Caco-2 (cell line): ENCODE results near the gene SEZ6L. TPM values are rescaled to one million over a fixed set of nuclear protein-coding genes. Genes with fewer than 3 reads are reported as not detected.

Experiments used
- BruUV-seq: library from RNA; stranded (reverse); fragments of 400-500 nt; replicated peaks from 2 replicates; lab custom pipeline; 2021; lab: Mats Ljungman, UMichigan
- CTCF ChIA-PET: fragments of 300-600 bp; sonication (Branson Sonifier 250); formaldehyde crosslinking; loops from one replicate; lab custom pipeline; 2022; ENCODE audit warnings: antibody characterized with exemption; lab: Charles Lee
- POLR2A ChIA-PET: fragments of 300-600 bp; sonication (Branson Sonifier 250); formaldehyde crosslinking; loops from one replicate; lab custom pipeline; 2022; ENCODE audit warnings: antibody characterized with exemption; lab: Charles Lee
- DNase-seq, 2 experiments: peaks; one replicate each; pipeline versions ENCODE4 v3.0.0 to v3.0.0-alpha.2; 2020 to 2022
- H3K27me3 ChIP-seq: replicated peaks from 2 replicates; pipeline ENCODE4 v1.6.0; 2011; ENCODE audit warnings: low read length; ENCODE audit not compliant: control insufficient read depth, insufficient read depth
- H3K36me3 ChIP-seq: 2 replicates; pipeline ENCODE4 v1.5.1; 2011; ENCODE audit warnings: low read length; ENCODE audit not compliant: control insufficient read depth, insufficient read depth
- H3K4me1 ChIP-seq: fragments of 250-450 bp; sonication (Bioruptor Pico); 2 replicates; pipeline ENCODE4 v1.5.1; 2020; ENCODE audit warnings: mild to moderate bottlenecking
- H3K4me3 ChIP-seq: 2 replicates; pipeline ENCODE4 v1.5.1; 2011; ENCODE audit warnings: low read depth, mild to moderate bottlenecking, control low read depth, low read length
- H3K9me3 ChIP-seq: fragments of 250-450 bp; sonication (Bioruptor Pico); 2 replicates; pipeline ENCODE4 v1.5.1; 2020; ENCODE audit warnings: mild to moderate bottlenecking, moderate library complexity
- H3K27ac Mint-ChIP-seq: one replicate; pipeline ENCODE4 v1.8.0; 2022; ENCODE audit warnings: mixed read lengths; ENCODE audit not compliant: unreplicated experiment
- H3K27me3 Mint-ChIP-seq: one replicate; pipeline ENCODE4 v1.8.0; 2022; ENCODE audit warnings: mixed read lengths; ENCODE audit not compliant: insufficient read depth, unreplicated experiment
- H3K36me3 Mint-ChIP-seq: one replicate; pipeline ENCODE4 v1.8.0; 2022; ENCODE audit warnings: mild to moderate bottlenecking, mixed read lengths; ENCODE audit not compliant: insufficient read depth, unreplicated experiment
- H3K4me1 Mint-ChIP-seq: one replicate; pipeline ENCODE4 v1.8.0; 2022; ENCODE audit warnings: low read depth, mixed read lengths; ENCODE audit not compliant: unreplicated experiment
- H3K4me3 Mint-ChIP-seq: one replicate; pipeline ENCODE4 v1.8.0; 2022; ENCODE audit warnings: mild to moderate bottlenecking, moderate library complexity, mixed read lengths; ENCODE audit not compliant: unreplicated experiment
- H3K9me3 Mint-ChIP-seq: one replicate; pipeline ENCODE4 v1.8.0; 2022; ENCODE audit warnings: mixed read lengths; ENCODE audit not compliant: unreplicated experiment
- intact Hi-C: fragments of 100-400 bp; cut with micrococcal nuclease; formaldehyde crosslinking; loops from one replicate; pipeline ENCODE4 v1.10.0; 2022; ENCODE audit not compliant: unreplicated experiment
- total RNA-seq: library from RNA; stranded (reverse); gene quantifications from 2 replicates; pipeline ENCODE4 v1.2.3, GENCODE V29; 2022
- TF ChIP-seq, protein P1 (sequence below), 2 experiments: fragments of 200-600 bp in 1 of 2; IDR thresholded peaks; 1 replicate in 1 of 2; 2 replicates in 1 of 2; pipeline versions ENCODE4 v1.5.1 to v1.8.0; 2011 to 2022; ENCODE audit warnings: antibody characterized with exemption in 1 of 2, control low read depth in 1 of 2, inconsistent platforms in 1 of 2, low read depth in 1 of 2, low read length in 1 of 2, mild to moderate bottlenecking in 1 of 2, moderate library complexity in 1 of 2; ENCODE audit not compliant: insufficient read depth in 1 of 2, severe bottlenecking in 1 of 2, unreplicated experiment in 1 of 2

The SEZ6L gene
- total RNA-seq, 1 experiment from 2014 or later = not detected

GRCh38 chr22:26170795-26171580, 1.7 kb downstream of the SEZ6L start:
- H3K4me3 Mint-ChIP-seq = no peak overlapping the region
- TF ChIP-seq, protein P1, sequence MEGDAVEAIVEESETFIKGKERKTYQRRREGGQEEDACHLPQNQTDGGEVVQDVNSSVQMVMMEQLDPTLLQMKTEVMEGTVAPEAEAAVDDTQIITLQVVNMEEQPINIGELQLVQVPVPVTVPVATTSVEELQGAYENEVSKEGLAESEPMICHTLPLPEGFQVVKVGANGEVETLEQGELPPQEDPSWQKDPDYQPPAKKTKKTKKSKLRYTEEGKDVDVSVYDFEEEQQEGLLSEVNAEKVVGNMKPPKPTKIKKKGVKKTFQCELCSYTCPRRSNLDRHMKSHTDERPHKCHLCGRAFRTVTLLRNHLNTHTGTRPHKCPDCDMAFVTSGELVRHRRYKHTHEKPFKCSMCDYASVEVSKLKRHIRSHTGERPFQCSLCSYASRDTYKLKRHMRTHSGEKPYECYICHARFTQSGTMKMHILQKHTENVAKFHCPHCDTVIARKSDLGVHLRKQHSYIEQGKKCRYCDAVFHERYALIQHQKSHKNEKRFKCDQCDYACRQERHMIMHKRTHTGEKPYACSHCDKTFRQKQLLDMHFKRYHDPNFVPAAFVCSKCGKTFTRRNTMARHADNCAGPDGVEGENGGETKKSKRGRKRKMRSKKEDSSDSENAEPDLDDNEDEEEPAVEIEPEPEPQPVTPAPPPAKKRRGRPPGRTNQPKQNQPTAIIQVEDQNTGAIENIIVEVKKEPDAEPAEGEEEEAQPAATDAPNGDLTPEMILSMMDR (IDR thresholded peaks at IDR 0.05; ENCODE audit: insufficient read depth in 1 of 2, low read depth in 1 of 2, low read length in 1 of 2, severe bottlenecking in 1 of 2, unreplicated experiment in 1 of 2) = no peak
- no peaks in the 10 kb centered on the region for H3K36me3 Mint-ChIP-seq
- peaks cover 9% of the 10 kb centered on the region for H3K27me3 Mint-ChIP-seq
- no peaks in the 10 kb centered on the region for H3K9me3 Mint-ChIP-seq
- Histone ChIP-seq H3K4me1 (no peaks in the 10 kb centered on the region), H3K36me3 (no peaks in the 10 kb centered on the region), H3K4me3 (no peak overlapping the region), H3K27me3 (no peaks in the 10 kb centered on the region; the same call in 1 of the 2 replicates), H3K9me3 (no peaks in the 10 kb centered on the region)
- CTCF ChIA-PET = interaction anchor here (0.9 kb wide), 1 partner anchor 160 kb away, joined by 3 read pairs; no protein-coding TSS in a partner anchor
- no TSS peak for BruUV-seq
- POLR2A ChIA-PET = no interaction called here
- intact Hi-C loops = loop anchor here (5.0 kb wide), 1 partner anchor 161 kb away; no protein-coding TSS in a partner anchor
- no peaks in the 10 kb centered on the region for H3K4me1 Mint-ChIP-seq
- peak in 1 of 2 experiments; percentile 23 for DNase-seq
- H3K27ac Mint-ChIP-seq = no peak overlapping the region

- no peak overlapping the region for H3K4me3 ChIP-seq
- Mint-ChIP-seq H3K27me3 (peaks cover 9% of the 10 kb centered on the region), H3K4me1 (no peaks in the 10 kb centered on the region), H3K4me3 (no peak overlapping the region), H3K27ac (no peak overlapping the region), H3K9me3 (no peaks in the 10 kb centered on the region), H3K36me3 (no peaks in the 10 kb centered on the region)
- DNase-seq = peak; percentile 67 to 68
- H3K27me3 ChIP-seq = no peaks in the 10 kb centered on the region; the same call in 1 of the 2 replicates
- no peaks in the 10 kb centered on the region for H3K9me3 ChIP-seq
- intact Hi-C loops = loop anchor here (5.0 kb wide), 1 partner anchor 160 kb away; no protein-coding TSS in a partner anchor
- no TSS peak for BruUV-seq
- H3K36me3 ChIP-seq = no peaks in the 10 kb centered on the region
- H3K4me1 ChIP-seq = no peaks in the 10 kb centered on the region
- ChIA-PET POLR2A (no interaction called here), CTCF (interaction anchor here (0.6 to 1.5 kb wide), 11 partner anchors 9 to 795 kb away, joined by 3 to 13 read pairs (median 4); no protein-coding TSS in a partner anchor)
- TF ChIP-seq, protein P1 (IDR thresholded peaks at IDR 0.05; ENCODE audit: insufficient read depth in 1 of 2, low read depth in 1 of 2, low read length in 1 of 2, severe bottlenecking in 1 of 2, unreplicated experiment in 1 of 2) = peak; percentile 67 to 84
Observed at GRCh38 chr22:26172389-26172990, 3.2 kb downstream of the SEZ6L start.

DNA sequence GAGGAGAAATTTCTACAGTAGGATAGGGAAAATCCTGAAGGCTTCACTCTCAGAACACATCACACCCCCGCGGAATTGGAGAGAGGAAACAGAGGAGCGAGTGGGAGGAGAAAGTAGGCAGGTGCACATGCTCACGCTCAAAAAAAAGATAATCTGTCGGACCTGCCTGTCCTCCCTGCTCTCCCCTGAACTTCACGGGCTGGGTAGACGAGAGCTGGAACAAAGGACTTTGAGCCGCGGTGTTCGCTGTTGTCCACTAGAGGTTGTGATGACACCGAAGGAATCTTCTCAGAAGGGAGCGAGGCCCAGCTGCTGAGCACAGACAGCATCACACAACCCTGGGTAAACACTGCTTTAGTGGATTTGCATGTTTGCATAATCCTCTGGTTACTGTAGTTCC, 5.0 kb downstream of the SEZ6L start:
- peak; percentile 36 to 43 for DNase-seq
- no peaks in the 10 kb centered on the region; the same call in 1 of the 2 replicates for H3K27me3 ChIP-seq
- Mint-ChIP-seq H3K27ac (no peak overlapping the region), H3K4me1 (no peaks in the 10 kb centered on the region), H3K4me3 (no peak overlapping the region), H3K36me3 (no peaks in the 10 kb centered on the region), H3K27me3 (no peaks in the 10 kb centered on the region), H3K9me3 (no peaks in the 10 kb centered on the region)
- ChIA-PET POLR2A (no interaction called here), CTCF (no interaction called here)
- no peaks in the 10 kb centered on the region for H3K36me3 ChIP-seq
- no peaks in the 10 kb centered on the region for H3K9me3 ChIP-seq
- intact Hi-C loops = loop anchor here (1.0 to 5.0 kb wide), 2 partner anchors 145 to 158 kb away; no protein-coding TSS in a partner anchor
- no TSS peak for BruUV-seq
- no peaks in the 10 kb centered on the region for H3K4me1 ChIP-seq
- H3K4me3 ChIP-seq = no peak overlapping the region
- TF ChIP-seq, protein P1 (IDR thresholded peaks at IDR 0.05; ENCODE audit: insufficient read depth in 1 of 2, low read depth in 1 of 2, low read length in 1 of 2, severe bottlenecking in 1 of 2, unreplicated experiment in 1 of 2) = peak in 1 of 2 experiments; percentile 22
